Smooth muscle cell (in vitro differentiated cells): Measurements from ENCODE around the gene SLC47A1. TPM values are rescaled to one million over a fixed set of nuclear protein-coding genes. Genes with fewer than 3 reads are reported as not detected.

Experiments
- DNase-seq: peaks from one replicate; lab custom pipeline; 2025; ENCODE audit not compliant: unreplicated experiment; lab: John Stamatoyannopoulos, UW
- H2AFZ ChIP-seq: fragments of 200-600 bp; sonication (generic); 2 replicates; pipeline ENCODE4 v1.6.0; 2016; ENCODE audit warnings: antibody characterized with exemption, low read depth, mild to moderate bottlenecking
- H3F3A ChIP-seq: fragments of 200-600 bp; sonication (generic); 2 replicates; pipeline ENCODE4 v1.6.0; 2017; ENCODE audit warnings: antibody characterized with exemption, low read depth
- H3K27ac ChIP-seq: fragments of 200-600 bp; sonication (generic); 2 replicates; pipeline ENCODE4 v1.5.1; 2016; ENCODE audit warnings: low read depth, mild to moderate bottlenecking
- H3K27me3 ChIP-seq: fragments of 200-600 bp; sonication (generic); 2 replicates; pipeline ENCODE4 v1.6.1; 2016; ENCODE audit warnings: low read depth, mild to moderate bottlenecking
- H3K36me3 ChIP-seq: fragments of 200-600 bp; sonication (generic); 2 replicates; pipeline ENCODE4 v1.5.1; 2016; ENCODE audit warnings: low read depth
- H3K4me1 ChIP-seq: fragments of 200-600 bp; sonication (generic); 2 replicates; pipeline ENCODE4 v1.5.1; 2016; ENCODE audit warnings: low read depth
- H3K4me2 ChIP-seq: fragments of 200-600 bp; sonication (generic); 2 replicates; pipeline ENCODE4 v1.6.0; 2016; ENCODE audit warnings: mild to moderate bottlenecking
- H3K4me3 ChIP-seq: fragments of 200-600 bp; sonication (generic); 2 replicates; pipeline ENCODE4 v1.5.1; 2016; ENCODE audit warnings: mild to moderate bottlenecking
- H3K79me2 ChIP-seq: fragments of 200-600 bp; sonication (generic); 2 replicates; pipeline ENCODE4 v1.6.0; 2016; ENCODE audit warnings: low read depth, mild to moderate bottlenecking
- H3K9ac ChIP-seq: fragments of 200-600 bp; sonication (generic); 2 replicates; pipeline ENCODE4 v1.6.0; 2016; ENCODE audit warnings: low read depth
- H3K9me3 ChIP-seq: fragments of 200-600 bp; sonication (generic); replicated peaks from 2 replicates; pipeline ENCODE4 v1.5.1; 2016; ENCODE audit warnings: low read depth
- H4K20me1 ChIP-seq: fragments of 200-600 bp; sonication (generic); 2 replicates; pipeline ENCODE4 v1.6.0; 2016; ENCODE audit warnings: low read depth
- CTCF ChIP-seq: fragments of 200-600 bp; sonication (generic); IDR thresholded peaks from 2 replicates; pipeline ENCODE4 v1.5.1; 2017; ENCODE audit warnings: borderline replicate concordance, mild to moderate bottlenecking, antibody characterized with exemption; ENCODE audit not compliant: insufficient read depth, poor library complexity, severe bottlenecking
- WGBS: methylation state at CpG from one replicate; pipeline ENCODE4 v1.1.7; 2016; ENCODE audit warnings: low lambda C conversion rate; 5-methylcytosine and 5-hydroxymethylcytosine counted together
- polyA plus RNA-seq: library from polyadenylated mRNA; unstranded; fragments of >200 nt; fragmentation: Nextera tagmentation; extraction: Ambion mirVana; gene quantifications from 2 replicates; pipeline ENCODE4 v1.2.1, GENCODE V29; 2016
- total RNA-seq: library from RNA; depleted of rRNA; stranded (reverse); fragments of >200 nt; gene quantifications from 2 replicates; pipeline ENCODE4 v1.2.3, GENCODE V29; 2014

SLC47A1 gene
- total and polyA plus RNA-seq, 2 experiments from 2014 or later: 2.5 TPM; not detected in 1

- peaks cover 7% of the 10 kb centered on the region for H3F3A ChIP-seq
- H3K4me3 ChIP-seq: no peak overlapping the region
- DNase-seq: no peak
- H3K27me3 ChIP-seq: no peaks in the 10 kb centered on the region
- no peaks in the 10 kb centered on the region for H3K9me3 ChIP-seq
- no peak overlapping the region for H3K4me2 ChIP-seq
- no peak for TF ChIP-seq CTCF
- no peaks in the 10 kb centered on the region for H3K79me2 ChIP-seq
- no peaks in the 10 kb centered on the region for H4K20me1 ChIP-seq
- 99% methylated on average over 8 of the region's 8 CpGs for WGBS
- H3K27ac ChIP-seq: no peak overlapping the region
- H3K4me1 ChIP-seq: no peaks in the 10 kb centered on the region
- no peaks in the 10 kb centered on the region for H3K36me3 ChIP-seq
- no peak overlapping the region for H3K9ac ChIP-seq
- H2AFZ ChIP-seq: no peak overlapping the region
Measured at GRCh38 chr17:19553036-19553435, 19.4 kb downstream of the SLC47A1 start.

- WGBS: 44% methylated on average over 9 of the region's 9 CpGs
- Histone ChIP-seq H3K27ac (peak overlapping the region; percentile 42), H3K4me3 (no peak overlapping the region), H3F3A (peaks cover 7% of the 10 kb centered on the region), H2AFZ (peak overlapping the region; percentile 11), H3K9ac (no peak overlapping the region), H3K9me3 (no peaks in the 10 kb centered on the region), H3K4me1 (no peaks in the 10 kb centered on the region), H4K20me1 (no peaks in the 10 kb centered on the region), H3K4me2 (no peak overlapping the region), H3K36me3 (no peaks in the 10 kb centered on the region), H3K27me3 (no peaks in the 10 kb centered on the region), H3K79me2 (no peaks in the 10 kb centered on the region)
- no peak for DNase-seq
- TF ChIP-seq CTCF: no peak
Measured at GRCh38 chr17:19554393-19554792, 20.7 kb downstream of the SLC47A1 start.

- Histone ChIP-seq H3K9me3 (no peaks in the 10 kb centered on the region), H3K79me2 (no peaks in the 10 kb centered on the region), H3K9ac (no peak overlapping the region), H3K27me3 (no peaks in the 10 kb centered on the region), H3F3A (peaks cover 7% of the 10 kb centered on the region), H3K4me2 (no peak overlapping the region), H3K4me3 (no peak overlapping the region), H2AFZ (no peak overlapping the region), H4K20me1 (no peaks in the 10 kb centered on the region), H3K36me3 (no peaks in the 10 kb centered on the region), H3K27ac (no peak overlapping the region), H3K4me1 (no peaks in the 10 kb centered on the region)
- TF ChIP-seq CTCF: no peak
- 97% methylated on average over 11 of the region's 11 CpGs for WGBS
- DNase-seq: no peak
Measured at GRCh38 chr17:19555746-19556145, 22.1 kb downstream of the SLC47A1 start.

DNA sequence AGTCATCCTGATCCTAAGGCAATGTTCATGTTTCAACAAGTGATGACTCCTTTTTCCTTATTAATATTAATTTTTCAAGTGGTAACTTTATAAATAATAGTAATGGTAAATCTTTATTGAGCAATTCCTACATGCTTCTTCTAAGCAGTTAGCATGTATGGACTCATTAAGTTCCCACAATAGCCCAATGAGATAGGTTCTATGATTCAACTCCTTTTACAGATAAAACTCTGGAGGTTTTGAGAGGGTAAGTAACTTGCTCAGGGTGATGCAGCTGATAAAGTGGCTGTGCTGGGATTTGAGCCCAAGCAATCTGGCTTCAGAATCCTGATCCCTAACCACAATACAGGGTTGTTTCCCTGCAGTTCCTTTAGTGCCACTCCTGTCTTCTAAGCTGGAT lies 25.3 kb downstream of the SLC47A1 start:
- Histone ChIP-seq H3K27me3 (no peaks in the 10 kb centered on the region), H3K4me1 (no peaks in the 10 kb centered on the region), H3K4me2 (no peak overlapping the region), H3K27ac (no peak overlapping the region), H3K4me3 (no peak overlapping the region), H3K9me3 (no peaks in the 10 kb centered on the region), H4K20me1 (no peaks in the 10 kb centered on the region), H3K79me2 (no peaks in the 10 kb centered on the region), H3K36me3 (no peaks in the 10 kb centered on the region), H3K9ac (no peak overlapping the region), H2AFZ (no peak overlapping the region), H3F3A (peaks cover 5% of the 10 kb centered on the region)
- no peak for TF ChIP-seq CTCF
- no peak for DNase-seq
